K562 (cell line): ENCODE results near the gene OR2A12.

Experiments used
- CBX5 ChIP-seq: IDR thresholded peaks from 2 replicates; pipeline ENCODE4 v1.6.1; 2014; ENCODE audit warnings: low read depth, borderline replicate concordance
- EZH2 ChIP-seq: IDR thresholded peaks from 2 replicates; pipeline ENCODE4 v1.6.1; 2012; ENCODE audit warnings: low read depth, mild to moderate bottlenecking, inconsistent platforms, low read length, borderline replicate concordance
- HDAC8 ChIP-seq: fragments of 450-650 bp; IDR thresholded peaks from 2 replicates; pipeline ENCODE4 v1.6.1; 2016; ENCODE audit warnings: mild to moderate bottlenecking, missing genetic modification characterization, moderate library complexity, missing compliant biosample characterization
- PCBP2 ChIP-seq: fragments of 200-400 bp; formaldehyde crosslinking; IDR thresholded peaks from 2 replicates; pipeline ENCODE4 v1.6.1; 2018; ENCODE audit warnings: low read length, low read depth, mild to moderate bottlenecking, moderate library complexity; ENCODE audit not compliant: poor library complexity, severe bottlenecking
- POLR2H ChIP-seq: IDR thresholded peaks from 2 replicates; pipeline ENCODE4 v1.6.1; 2016; ENCODE audit warnings: missing genetic modification characterization, low read depth, mild to moderate bottlenecking, control low read depth, missing compliant biosample characterization, moderate library complexity
- RHOXF2B ChIP-seq: fragments of 250-450 bp; sonication (Bioruptor Pico); conservative IDR thresholded peaks from 2 replicates; pipeline ENCODE4 v1.5.1; 2021
- TARDBP ChIP-seq: fragments of 450-650 bp; IDR thresholded peaks from 2 replicates; pipeline ENCODE4 v1.6.1; 2016
- TF ChIP-seq, protein P1 (sequence below), 3 experiments: IDR thresholded peaks in 2 of 3; conservative IDR thresholded peaks in 1 of 3; 2 replicates each; pipeline ENCODE4 v1.5.1; 2011 to 2012; ENCODE audit warnings: low read length in 3 of 3, mild to moderate bottlenecking in 3 of 3, control low read depth in 2 of 3, improper control_type of control experiment in 1 of 3, inconsistent platforms in 1 of 3, low read depth in 1 of 3, mixed read lengths in 1 of 3, moderate library complexity in 1 of 3; ENCODE audit not compliant: insufficient read depth in 2 of 3
- TF ChIP-seq, protein P2 (sequence below), 2 experiments: fragments of 450-650 bp in 1 of 2; sonication (generic) in 1 of 2; formaldehyde crosslinking in 1 of 2; IDR thresholded peaks in 1 of 2; conservative IDR thresholded peaks in 1 of 2; 2 replicates each; pipeline versions ENCODE4 v1.6.1 to v1.8.1; 2016 to 2023; ENCODE audit warnings: mild to moderate bottlenecking in 2 of 2, moderate library complexity in 2 of 2, inconsistent platforms in 1 of 2, missing genetic modification reagents in 1 of 2
- TF ChIP-seq, protein P3 (sequence below): fragments of 250-450 bp; sonication (Bioruptor Pico); IDR thresholded peaks from 2 replicates; pipeline ENCODE4 v1.5.0; 2021
- TF ChIP-seq, protein P4 (sequence below), 2 experiments: fragments of 450-650 bp in 1 of 2; sonication (generic) in 1 of 2; formaldehyde crosslinking in 1 of 2; IDR thresholded peaks; 2 replicates each; pipeline versions ENCODE4 v1.7.1 to v1.9.0; 2016 to 2022; ENCODE audit warnings: inconsistent platforms in 1 of 2, mild to moderate bottlenecking in 1 of 2, missing genetic modification reagents in 1 of 2

DNA sequence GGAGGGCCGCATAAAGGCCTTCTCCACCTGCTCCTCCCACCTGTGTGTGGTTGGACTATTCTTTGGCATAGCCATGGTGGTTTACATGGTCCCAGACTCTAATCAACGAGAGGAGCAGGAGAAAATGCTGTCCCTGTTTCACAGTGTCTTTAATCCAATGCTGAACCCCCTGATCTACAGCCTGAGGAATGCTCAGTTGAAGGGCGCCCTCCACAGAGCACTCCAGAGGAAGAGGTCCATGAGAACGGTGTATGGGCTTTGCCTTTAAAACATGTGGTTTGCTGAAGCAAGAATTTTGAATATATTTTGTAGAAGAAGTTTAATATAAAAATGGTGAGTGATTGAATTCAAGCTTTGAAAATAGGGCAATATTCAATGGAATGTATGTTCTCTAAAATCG is 24.2 kb downstream of the OR2A12 start:
- TF ChIP-seq, protein P1, sequence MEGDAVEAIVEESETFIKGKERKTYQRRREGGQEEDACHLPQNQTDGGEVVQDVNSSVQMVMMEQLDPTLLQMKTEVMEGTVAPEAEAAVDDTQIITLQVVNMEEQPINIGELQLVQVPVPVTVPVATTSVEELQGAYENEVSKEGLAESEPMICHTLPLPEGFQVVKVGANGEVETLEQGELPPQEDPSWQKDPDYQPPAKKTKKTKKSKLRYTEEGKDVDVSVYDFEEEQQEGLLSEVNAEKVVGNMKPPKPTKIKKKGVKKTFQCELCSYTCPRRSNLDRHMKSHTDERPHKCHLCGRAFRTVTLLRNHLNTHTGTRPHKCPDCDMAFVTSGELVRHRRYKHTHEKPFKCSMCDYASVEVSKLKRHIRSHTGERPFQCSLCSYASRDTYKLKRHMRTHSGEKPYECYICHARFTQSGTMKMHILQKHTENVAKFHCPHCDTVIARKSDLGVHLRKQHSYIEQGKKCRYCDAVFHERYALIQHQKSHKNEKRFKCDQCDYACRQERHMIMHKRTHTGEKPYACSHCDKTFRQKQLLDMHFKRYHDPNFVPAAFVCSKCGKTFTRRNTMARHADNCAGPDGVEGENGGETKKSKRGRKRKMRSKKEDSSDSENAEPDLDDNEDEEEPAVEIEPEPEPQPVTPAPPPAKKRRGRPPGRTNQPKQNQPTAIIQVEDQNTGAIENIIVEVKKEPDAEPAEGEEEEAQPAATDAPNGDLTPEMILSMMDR (IDR thresholded peaks at IDR 0.05 in 2 of 3, conservative IDR thresholded peaks at IDR 0.05 in 1 of 3; ENCODE audit: insufficient read depth in 2 of 3, low read depth in 1 of 3, low read length in 3 of 3): no peak
- TF ChIP-seq CBX5 (no peak), POLR2H (tag) (no peak), PCBP2 (no peak), HDAC8 (no peak), EZH2 (no peak), RHOXF2B (no peak), TARDBP (no peak)
- TF ChIP-seq, protein P2, sequence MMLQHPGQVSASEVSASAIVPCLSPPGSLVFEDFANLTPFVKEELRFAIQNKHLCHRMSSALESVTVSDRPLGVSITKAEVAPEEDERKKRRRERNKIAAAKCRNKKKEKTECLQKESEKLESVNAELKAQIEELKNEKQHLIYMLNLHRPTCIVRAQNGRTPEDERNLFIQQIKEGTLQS (IDR thresholded peaks at IDR 0.05): no peak
- TF ChIP-seq, protein P2 (CRISPR knock-in tag; conservative IDR thresholded peaks at IDR 0.05): no peak
- TF ChIP-seq, protein P3, sequence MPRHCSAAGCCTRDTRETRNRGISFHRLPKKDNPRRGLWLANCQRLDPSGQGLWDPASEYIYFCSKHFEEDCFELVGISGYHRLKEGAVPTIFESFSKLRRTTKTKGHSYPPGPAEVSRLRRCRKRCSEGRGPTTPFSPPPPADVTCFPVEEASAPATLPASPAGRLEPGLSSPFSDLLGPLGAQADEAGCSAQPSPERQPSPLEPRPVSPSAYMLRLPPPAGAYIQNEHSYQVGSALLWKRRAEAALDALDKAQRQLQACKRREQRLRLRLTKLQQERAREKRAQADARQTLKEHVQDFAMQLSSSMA (CRISPR knock-in tag): no peak
- TF ChIP-seq, protein P4, sequence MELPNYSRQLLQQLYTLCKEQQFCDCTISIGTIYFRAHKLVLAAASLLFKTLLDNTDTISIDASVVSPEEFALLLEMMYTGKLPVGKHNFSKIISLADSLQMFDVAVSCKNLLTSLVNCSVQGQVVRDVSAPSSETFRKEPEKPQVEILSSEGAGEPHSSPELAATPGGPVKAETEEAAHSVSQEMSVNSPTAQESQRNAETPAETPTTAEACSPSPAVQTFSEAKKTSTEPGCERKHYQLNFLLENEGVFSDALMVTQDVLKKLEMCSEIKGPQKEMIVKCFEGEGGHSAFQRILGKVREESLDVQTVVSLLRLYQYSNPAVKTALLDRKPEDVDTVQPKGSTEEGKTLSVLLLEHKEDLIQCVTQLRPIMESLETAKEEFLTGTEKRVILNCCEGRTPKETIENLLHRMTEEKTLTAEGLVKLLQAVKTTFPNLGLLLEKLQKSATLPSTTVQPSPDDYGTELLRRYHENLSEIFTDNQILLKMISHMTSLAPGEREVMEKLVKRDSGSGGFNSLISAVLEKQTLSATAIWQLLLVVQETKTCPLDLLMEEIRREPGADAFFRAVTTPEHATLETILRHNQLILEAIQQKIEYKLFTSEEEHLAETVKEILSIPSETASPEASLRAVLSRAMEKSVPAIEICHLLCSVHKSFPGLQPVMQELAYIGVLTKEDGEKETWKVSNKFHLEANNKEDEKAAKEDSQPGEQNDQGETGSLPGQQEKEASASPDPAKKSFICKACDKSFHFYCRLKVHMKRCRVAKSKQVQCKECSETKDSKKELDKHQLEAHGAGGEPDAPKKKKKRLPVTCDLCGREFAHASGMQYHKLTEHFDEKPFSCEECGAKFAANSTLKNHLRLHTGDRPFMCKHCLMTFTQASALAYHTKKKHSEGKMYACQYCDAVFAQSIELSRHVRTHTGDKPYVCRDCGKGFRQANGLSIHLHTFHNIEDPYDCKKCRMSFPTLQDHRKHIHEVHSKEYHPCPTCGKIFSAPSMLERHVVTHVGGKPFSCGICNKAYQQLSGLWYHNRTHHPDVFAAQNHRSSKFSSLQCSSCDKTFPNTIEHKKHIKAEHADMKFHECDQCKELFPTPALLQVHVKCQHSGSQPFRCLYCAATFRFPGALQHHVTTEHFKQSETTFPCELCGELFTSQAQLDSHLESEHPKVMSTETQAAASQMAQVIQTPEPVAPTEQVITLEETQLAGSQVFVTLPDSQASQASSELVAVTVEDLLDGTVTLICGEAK (IDR thresholded peaks at IDR 0.05): no peak
- TF ChIP-seq, protein P4 (CRISPR knock-in tag; IDR thresholded peaks at IDR 0.05): no peak
